Measurements from ENCODE around the gene FGF14. TPM values are rescaled to one million over a fixed set of nuclear protein-coding genes. Genes with fewer than 3 reads are reported as not detected.

The FGF14 gene
- total and polyA plus RNA-seq, 2 donors (not counting 3 experiments of a cell fraction or from before 2014, with no cell fraction given), result not detected

- FAIRE-seq, result no peak
- BruUV-seq (replicated peaks), result no TSS peak
Observed at GRCh38 chr13:102376318-102376717, 25.5 kb downstream of the FGF14 start.

More at GRCh38 chr13:102376318-102376717, 25.5 kb downstream of the FGF14 start:
- Histone ChIP-seq H3K4me3 (replicated peaks in 1 of 3; ENCODE audit: insufficient read depth in 1 of 3, low read depth in 1 of 3, low read length in 3 of 3) (no peak overlapping the region), H3K4me1 (ENCODE audit: control insufficient read depth, extremely low read depth, insufficient read depth, low read length) (no peaks in the 10 kb centered on the region), H3K36me3 (ENCODE audit: control insufficient read depth in 2 of 2, extremely low read depth in 1 of 2, insufficient read depth in 2 of 2, low read length in 2 of 2) (no peaks in the 10 kb centered on the region), H3K27me3 (ENCODE audit: control insufficient read depth in 2 of 2, insufficient read depth in 2 of 2, low read length in 2 of 2) (no peaks in the 10 kb centered on the region), H2AFZ (ENCODE audit: low read depth, low read length) (no peak overlapping the region), H3K79me2 (ENCODE audit: control insufficient read depth, insufficient read depth, low read length) (no peaks in the 10 kb centered on the region), H4K20me1 (replicated peaks; ENCODE audit: control insufficient read depth, extremely low read depth, insufficient read depth, low read length) (no peaks in the 10 kb centered on the region), H3K9me1 (replicated peaks; ENCODE audit: control insufficient read depth, extremely low read depth, insufficient read depth, low read length) (no peaks in the 10 kb centered on the region), H3K9ac (replicated peaks; ENCODE audit: extremely low read depth, insufficient read depth, low read length) (no peak overlapping the region), H3K4me2 (ENCODE audit: insufficient read depth, low read length) (no peak overlapping the region), H3K9me3 (replicated peaks; ENCODE audit: control insufficient read depth, insufficient read depth, low read length) (no peaks in the 10 kb centered on the region), H3K27ac (ENCODE audit: insufficient read depth, low read depth, low read length) (no peak overlapping the region)
- no peak for TF ChIP-seq MYC (IDR thresholded peaks at IDR 0.05; ENCODE audit: low read depth, low read length)
- TF ChIP-seq, protein P1, sequence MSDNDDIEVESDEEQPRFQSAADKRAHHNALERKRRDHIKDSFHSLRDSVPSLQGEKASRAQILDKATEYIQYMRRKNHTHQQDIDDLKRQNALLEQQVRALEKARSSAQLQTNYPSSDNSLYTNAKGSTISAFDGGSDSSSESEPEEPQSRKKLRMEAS (IDR thresholded peaks at IDR 0.05; ENCODE audit: insufficient read depth, insufficient read length), result no peak
- no peak for TF ChIP-seq GATA2 (IDR thresholded peaks at IDR 0.05; ENCODE audit: insufficient read depth, insufficient read length, low read depth, low read length)
- TF ChIP-seq, protein P2, sequence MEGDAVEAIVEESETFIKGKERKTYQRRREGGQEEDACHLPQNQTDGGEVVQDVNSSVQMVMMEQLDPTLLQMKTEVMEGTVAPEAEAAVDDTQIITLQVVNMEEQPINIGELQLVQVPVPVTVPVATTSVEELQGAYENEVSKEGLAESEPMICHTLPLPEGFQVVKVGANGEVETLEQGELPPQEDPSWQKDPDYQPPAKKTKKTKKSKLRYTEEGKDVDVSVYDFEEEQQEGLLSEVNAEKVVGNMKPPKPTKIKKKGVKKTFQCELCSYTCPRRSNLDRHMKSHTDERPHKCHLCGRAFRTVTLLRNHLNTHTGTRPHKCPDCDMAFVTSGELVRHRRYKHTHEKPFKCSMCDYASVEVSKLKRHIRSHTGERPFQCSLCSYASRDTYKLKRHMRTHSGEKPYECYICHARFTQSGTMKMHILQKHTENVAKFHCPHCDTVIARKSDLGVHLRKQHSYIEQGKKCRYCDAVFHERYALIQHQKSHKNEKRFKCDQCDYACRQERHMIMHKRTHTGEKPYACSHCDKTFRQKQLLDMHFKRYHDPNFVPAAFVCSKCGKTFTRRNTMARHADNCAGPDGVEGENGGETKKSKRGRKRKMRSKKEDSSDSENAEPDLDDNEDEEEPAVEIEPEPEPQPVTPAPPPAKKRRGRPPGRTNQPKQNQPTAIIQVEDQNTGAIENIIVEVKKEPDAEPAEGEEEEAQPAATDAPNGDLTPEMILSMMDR (IDR thresholded peaks at IDR 0.05; ENCODE audit: extremely low read depth in 1 of 2, insufficient read depth in 1 of 2, low read depth in 1 of 2, low read length in 2 of 2), result no peak
- no peak for TF ChIP-seq JUN (IDR thresholded peaks at IDR 0.05; ENCODE audit: borderline replicate concordance, insufficient read depth, insufficient read length, low read depth)
- no peak for TF ChIP-seq EZH2 (IDR thresholded peaks at IDR 0.05; ENCODE audit: borderline replicate concordance, low read depth, low read length, severe bottlenecking)
- no peak for TF ChIP-seq POLR2A (IDR thresholded peaks at IDR 0.05; ENCODE audit: low read depth, low read length)
- TF ChIP-seq FOS (IDR thresholded peaks at IDR 0.05; ENCODE audit: borderline replicate concordance, insufficient read depth, low read length), result no peak
- no peak for TF ChIP-seq POLR2AphosphoS5 (IDR thresholded peaks at IDR 0.05; ENCODE audit: insufficient read depth, low read depth, low read length)
- ChIA-PET CTCF (no interaction called here), POLR2A (no interaction called here)
- no peak for DNase-seq (ENCODE audit: low read depth, low spot score)
- dilution Hi-C loops (cut with MboI; ENCODE audit: extremely low pct_ligation_motif_present, low sequenced_read_pairs), result no loop called here
- intact Hi-C loops (cut with micrococcal nuclease), result loop anchor here (10.0 kb wide), 1 partner anchor 232 kb away; no protein-coding TSS in a partner anchor
